Kidney (tissue), 14 donors: ENCODE measurements around the gene TDP1. TPM values are rescaled to one million over a fixed set of nuclear protein-coding genes. Genes with fewer than 3 reads are reported as not detected.

Experiments used
- DNase-seq, 5 donors: peaks; one replicate each; pipeline ENCODE4 v3.0.0-alpha.2; 2013 to 2020
- FAIRE-seq: peaks from 2 replicates; lab custom pipeline; 2012; peaks lifted over from hg19 to GRCh38; lab: Jason Lieb, UNC
- H3K27ac ChIP-seq, 2 donors: one replicate each; pipeline ENCODE4 v1.7.0; 2013; ENCODE audit warnings: low read depth in 2 of 2, low read length in 2 of 2, inconsistent platforms in 1 of 2
- H3K27me3 ChIP-seq: one replicate; pipeline ENCODE4 v1.7.1; 2013; ENCODE audit warnings: low read length, inconsistent platforms; ENCODE audit not compliant: control insufficient read depth, insufficient read depth
- H3K36me3 ChIP-seq, 3 donors: one replicate each; pipeline versions ENCODE4 v1.7.0 to v1.7.1; 2013; ENCODE audit warnings: low read length in 3 of 3, control low read depth in 1 of 3, inconsistent platforms in 1 of 3; ENCODE audit not compliant: insufficient read depth in 3 of 3, control insufficient read depth in 2 of 3
- H3K4me1 ChIP-seq, 3 donors: one replicate each; pipeline versions ENCODE4 v1.7.0 to v1.7.1; 2013; ENCODE audit warnings: low read length in 3 of 3, inconsistent platforms in 1 of 3, low read depth in 1 of 3; ENCODE audit not compliant: control insufficient read depth in 2 of 3, insufficient read depth in 2 of 3
- H3K4me3 ChIP-seq, 3 donors: one replicate each; pipeline versions ENCODE4 v1.7.0 to v1.8.1; 2013; ENCODE audit warnings: low read length in 3 of 3, control low read depth in 1 of 3, inconsistent platforms in 1 of 3
- H3K9ac ChIP-seq, 3 donors: one replicate each; pipeline versions ENCODE4 v1.7.0 to v1.7.1; 2013; ENCODE audit warnings: low read length in 3 of 3, control low read depth in 1 of 3, inconsistent platforms in 1 of 3
- H3K9me3 ChIP-seq, 3 donors: one replicate each; pipeline versions ENCODE4 v1.7.0 to v1.7.1; 2013; ENCODE audit warnings: low read length in 3 of 3, control low read depth in 1 of 3, inconsistent platforms in 1 of 3; ENCODE audit not compliant: control insufficient read depth in 2 of 3, insufficient read depth in 1 of 3
- intact Hi-C: fragments of 100-400 bp; cut with DNase I; formaldehyde crosslinking; loops from one replicate; pipeline ENCODE4 v1.11.1; 2022
- polyA plus RNA-seq: library from polyadenylated mRNA; stranded (reverse); fragments of 350-450 nt; fragmentation: Illumina TruSeq; extraction: RNeasy Lipid Tissue Mini Kit (QIAGEN cat#74804); gene quantifications from one replicate; pipeline ENCODE4 v1.2.3, GENCODE V29; 2014; ENCODE audit warnings: low read depth, low replicate concordance; ENCODE audit not compliant: insufficient read depth
- total RNA-seq: library from RNA; stranded (reverse); fragmentation: NEBNext Ultra II Directional; extraction: Animal tissue kit (Norgen Biotek cat#: 25700); gene quantifications from one replicate; pipeline ENCODE4 v1.2.1, GENCODE V29; 2021
- TF ChIP-seq, protein P1 (sequence below): IDR thresholded peaks from 3 replicates; pipeline ENCODE4 v1.5.1; 2012; ENCODE audit warnings: mild to moderate bottlenecking, moderate library complexity, borderline replicate concordance; ENCODE audit not compliant: insufficient read depth; ENCODE audit errors: extremely low read depth
- donor health status: control.
- donor health status: control.
- donor health status: control.
- donor health status: control.
- donor health status: control.
- donor health status: DM: yes; HTN: yes; CAD: no.
- donor health status: Normal renal cell carcinoma (clear cell type).

The TDP1 gene
- total and polyA plus RNA-seq, 2 donors from 2014 or later, result 4.8 to 15.7 TPM

DNA sequence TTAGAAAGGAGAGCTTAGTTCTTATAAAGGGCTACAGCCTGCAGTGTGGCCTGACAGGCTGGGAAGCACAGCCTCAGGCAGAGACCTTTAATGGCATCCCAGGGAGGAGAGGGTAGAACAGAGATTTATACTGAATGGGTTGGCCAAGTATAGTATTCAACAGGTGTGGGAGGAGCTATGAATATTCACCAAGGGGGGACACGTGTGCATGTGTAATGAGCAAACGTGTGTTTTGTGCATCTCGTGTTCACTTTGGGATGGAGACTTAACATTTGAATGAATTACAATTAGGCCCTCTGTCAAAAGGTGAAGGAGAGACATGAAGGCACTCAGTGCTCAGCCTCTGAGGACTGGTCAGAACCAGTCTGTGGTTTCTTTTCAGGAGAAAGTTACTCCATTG is 5.2 kb downstream of the TDP1 start:
- TF ChIP-seq, protein P1, sequence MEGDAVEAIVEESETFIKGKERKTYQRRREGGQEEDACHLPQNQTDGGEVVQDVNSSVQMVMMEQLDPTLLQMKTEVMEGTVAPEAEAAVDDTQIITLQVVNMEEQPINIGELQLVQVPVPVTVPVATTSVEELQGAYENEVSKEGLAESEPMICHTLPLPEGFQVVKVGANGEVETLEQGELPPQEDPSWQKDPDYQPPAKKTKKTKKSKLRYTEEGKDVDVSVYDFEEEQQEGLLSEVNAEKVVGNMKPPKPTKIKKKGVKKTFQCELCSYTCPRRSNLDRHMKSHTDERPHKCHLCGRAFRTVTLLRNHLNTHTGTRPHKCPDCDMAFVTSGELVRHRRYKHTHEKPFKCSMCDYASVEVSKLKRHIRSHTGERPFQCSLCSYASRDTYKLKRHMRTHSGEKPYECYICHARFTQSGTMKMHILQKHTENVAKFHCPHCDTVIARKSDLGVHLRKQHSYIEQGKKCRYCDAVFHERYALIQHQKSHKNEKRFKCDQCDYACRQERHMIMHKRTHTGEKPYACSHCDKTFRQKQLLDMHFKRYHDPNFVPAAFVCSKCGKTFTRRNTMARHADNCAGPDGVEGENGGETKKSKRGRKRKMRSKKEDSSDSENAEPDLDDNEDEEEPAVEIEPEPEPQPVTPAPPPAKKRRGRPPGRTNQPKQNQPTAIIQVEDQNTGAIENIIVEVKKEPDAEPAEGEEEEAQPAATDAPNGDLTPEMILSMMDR, result no peak
- H3K4me1 ChIP-seq, result peaks cover 0 to 8% (median 0%) of the 10 kb centered on the region in 3 donors
- intact Hi-C loops, result no loop called here
- DNase-seq, result no peak
- no peaks in the 10 kb centered on the region for H3K27me3 ChIP-seq
- no peak overlapping the region for H3K9ac ChIP-seq
- H3K4me3 ChIP-seq, result no peak overlapping the region
- no peak overlapping the region for H3K27ac ChIP-seq
- H3K9me3 ChIP-seq, result no peaks in the 10 kb centered on the region
- FAIRE-seq, result no peak
- peaks cover 0 to 16% (median 2%) of the 10 kb centered on the region in 3 donors for H3K36me3 ChIP-seq

DNA sequence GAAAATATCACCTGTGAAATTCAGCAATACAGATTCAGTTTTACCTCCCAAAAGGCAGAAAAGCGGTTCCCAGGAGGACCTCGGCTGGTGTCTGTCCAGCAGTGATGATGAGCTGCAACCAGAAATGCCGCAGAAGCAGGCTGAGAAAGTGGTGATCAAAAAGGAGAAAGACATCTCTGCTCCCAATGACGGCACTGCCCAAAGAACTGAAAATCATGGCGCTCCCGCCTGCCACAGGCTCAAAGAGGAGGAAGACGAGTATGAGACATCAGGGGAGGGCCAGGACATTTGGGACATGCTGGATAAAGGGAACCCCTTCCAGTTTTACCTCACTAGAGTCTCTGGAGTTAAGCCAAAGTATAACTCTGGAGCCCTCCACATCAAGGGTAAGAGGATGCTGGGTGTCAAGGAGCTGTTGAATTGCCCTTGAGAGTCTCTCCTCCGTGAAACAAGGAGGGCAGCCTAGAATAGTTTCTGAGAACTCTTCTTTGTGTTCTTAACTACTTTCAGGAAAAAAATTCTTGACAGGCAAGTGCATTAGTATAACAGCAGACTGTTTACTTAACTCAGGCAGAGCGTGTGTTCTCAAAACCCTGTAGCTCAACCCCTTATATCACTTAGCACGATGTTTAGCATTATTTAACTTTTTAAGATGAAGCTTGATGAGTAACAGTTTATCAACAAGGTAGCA is 7.7 kb downstream of the TDP1 start:
- H3K27ac ChIP-seq, result no peak overlapping the region
- no peak overlapping the region for H3K4me3 ChIP-seq
- H3K9me3 ChIP-seq, result no peaks in the 10 kb centered on the region
- no peaks in the 10 kb centered on the region for H3K4me1 ChIP-seq
- H3K36me3 ChIP-seq, result peaks cover 2 to 11% (median 3%) of the 10 kb centered on the region in 3 donors
- intact Hi-C loops, result no loop called here
- FAIRE-seq (no peak), DNase-seq (no peak)
- H3K27me3 ChIP-seq, result no peaks in the 10 kb centered on the region
- TF ChIP-seq, protein P1, result no peak
- no peak overlapping the region for H3K9ac ChIP-seq

GRCh38 chr14:89965839-89966238 is 10.1 kb downstream of the TDP1 start:
- H3K36me3 ChIP-seq, result peaks cover 2 to 11% (median 4%) of the 10 kb centered on the region in 3 donors

More at GRCh38 chr14:89965839-89966238, 10.1 kb downstream of the TDP1 start:
- Histone ChIP-seq H3K9ac (no peak overlapping the region), H3K27me3 (no peaks in the 10 kb centered on the region), H3K9me3 (no peaks in the 10 kb centered on the region), H3K4me3 (no peak overlapping the region), H3K4me1 (no peaks in the 10 kb centered on the region), H3K27ac (no peak overlapping the region)
- no peak for DNase-seq
- FAIRE-seq, result no peak
- TF ChIP-seq, protein P1, result no peak
- intact Hi-C loops, result no loop called here
